CD4-positive, alpha-beta T cell treated with Interleukin-15 for 1 hour (primary cell): Measurements from ENCODE around the gene FOXO4.
A peak's percentile ranks its signal among the peaks of the same experiment; 100 is the strongest.
"Not testable (repeated sequence)": the region's sequence is repeated elsewhere in the genome, so short reads cannot be mapped to it uniquely, and the experiment has no call there.

Experiments used
- DNase-seq: peaks from one replicate; pipeline ENCODE4 v3.0.0-alpha.2; 2020

The FOXO4 gene

GRCh38 chrX:71095555-71095980, at the start of gene FOXO4:
Gene FOXO4, plus strand, starts transcription at chrX:71095851. Its CDS starts 678 bp downstream, at chrX:71096529.
- peak; percentile 93 for DNase-seq

GRCh38 chrX:71047891-71048290, 47.8 kb upstream of the FOXO4 start:
- DNase-seq = not testable (repeated sequence)

GRCh38 chrX:71052721-71053120, 42.9 kb upstream of the FOXO4 start:
- DNase-seq = no peak

GRCh38 chrX:71053217-71053621, 42.4 kb upstream of the FOXO4 start:
- peak; percentile 19 for DNase-seq

GRCh38 chrX:71056867-71057266, 38.8 kb upstream of the FOXO4 start:
- DNase-seq = no peak

- no peak for DNase-seq
These were observed 37.7 kb upstream of the FOXO4 start for GRCh38 chrX:71057848-71058530.

GRCh38 chrX:71060127-71060526, 35.5 kb upstream of the FOXO4 start:
- no peak for DNase-seq

- DNase-seq = no peak
These were observed 28.6 kb upstream of the FOXO4 start for GRCh38 chrX:71067089-71067488.

GRCh38 chrX:71067712-71068043, 28.0 kb upstream of the FOXO4 start:
- no peak for DNase-seq

GRCh38 chrX:71068044-71068918, 27.4 kb upstream of the FOXO4 start, which contains the start of gene SNX12:
Gene SNX12, minus strand, starts transcription at chrX:71068334. Its CDS starts 28 bp downstream, at chrX:71068306.
- peak; percentile 93 for DNase-seq

- DNase-seq = no peak
These were observed 25.1 kb upstream of the FOXO4 start for GRCh38 chrX:71070531-71070930.

- DNase-seq = no peak
These were observed 14.1 kb upstream of the FOXO4 start for GRCh38 chrX:71081330-71082123.

- no peak for DNase-seq
These were observed 13.5 kb upstream of the FOXO4 start for GRCh38 chrX:71082124-71082647.

GRCh38 chrX:71082822-71083221, 12.8 kb upstream of the FOXO4 start:
- DNase-seq = no peak

- no peak for DNase-seq
These were observed 9.8 kb upstream of the FOXO4 start for GRCh38 chrX:71085900-71086299.

GRCh38 chrX:71091263-71091662, 4.4 kb upstream of the FOXO4 start:
- no peak for DNase-seq

GRCh38 chrX:71095033-71095432, 618 bp upstream of the FOXO4 start:
- DNase-seq = no peak

- no peak for DNase-seq
These were observed 519 bp downstream of the FOXO4 start for GRCh38 chrX:71095981-71096759.

- no peak for DNase-seq
These were observed 1.0 kb downstream of the FOXO4 start for GRCh38 chrX:71096760-71097032.

GRCh38 chrX:71098302-71098701, 2.7 kb downstream of the FOXO4 start:
- peak; percentile 82 for DNase-seq

- DNase-seq = no peak
These were observed 3.4 kb downstream of the FOXO4 start for GRCh38 chrX:71098951-71099506.

- DNase-seq = no peak
These were observed 4.1 kb downstream of the FOXO4 start for GRCh38 chrX:71099736-71100135.
